Stomach (tissue), 19 donors: ENCODE data around the gene MISFA. TPM values are rescaled to one million over a fixed set of nuclear protein-coding genes. Genes with fewer than 3 reads are reported as not detected.

Source experiments
- DNase-seq, 2 donors: peaks; one replicate each; pipeline versions ENCODE4 v3.0.0 to v3.0.0-alpha.2; 2013 to 2019
- H3K27ac ChIP-seq, 5 donors: fragments of 200-600 bp in 4 of 5; sonication (generic) in 4 of 5; one replicate each; pipeline ENCODE4 v1.5.1; 2013 to 2019; ENCODE audit warnings: mild to moderate bottlenecking in 1 of 5, moderate library complexity in 1 of 5
- H3K27me3 ChIP-seq, 3 donors: fragments of 200-600 bp; sonication (generic); one replicate each; pipeline ENCODE4 v1.5.1; 2017 to 2019; ENCODE audit warnings: mixed run types in 1 of 3
- H3K36me3 ChIP-seq, 4 donors: fragments of 200-600 bp; sonication (generic); 1 replicate in 3 of 4; 2 replicates in 1 of 4; pipeline ENCODE4 v1.5.1; 2016 to 2019
- H3K4me1 ChIP-seq, 4 donors: fragments of 200-600 bp; sonication (generic); one replicate each; pipeline ENCODE4 v1.5.1; 2016 to 2019
- H3K4me3 ChIP-seq, 4 donors: fragments of 200-600 bp; sonication (generic) in 3 of 4; one replicate each; pipeline ENCODE4 v1.5.1; 2016 to 2019; ENCODE audit warnings: mild to moderate bottlenecking in 1 of 4
- H3K9me3 ChIP-seq, 4 donors: fragments of 200-600 bp; sonication (generic); one replicate each; pipeline ENCODE4 v1.5.1; 2016 to 2019
- CTCF ChIP-seq, 7 experiments: fragments of 450-650 bp in 4 of 7; fragments of 200-600 bp in 3 of 7; sonication (generic) in 3 of 7; IDR thresholded peaks; one replicate each; pipeline ENCODE4 v1.5.1; 2016 to 2019; ENCODE audit warnings: antibody characterized with exemption in 7 of 7, control low read depth in 2 of 7, mild to moderate bottlenecking in 1 of 7
- EP300 ChIP-seq: sonication (generic); formaldehyde crosslinking; IDR thresholded peaks from one replicate; pipeline ENCODE4 v1.6.1; 2017; ENCODE audit warnings: antibody characterized with exemption
- POLR2A ChIP-seq, 4 donors: fragments of 450-650 bp; IDR thresholded peaks; one replicate each; pipeline ENCODE4 v1.6.1; 2016; ENCODE audit warnings: antibody characterized with exemption in 4 of 4, control low read depth in 2 of 4, mild to moderate bottlenecking in 1 of 4, moderate library complexity in 1 of 4
- POLR2AphosphoS5 ChIP-seq, 3 donors: sonication (generic); formaldehyde crosslinking; IDR thresholded peaks; one replicate each; pipeline ENCODE4 v1.6.1; 2016; ENCODE audit warnings: antibody characterized with exemption in 3 of 3
- WGBS, 5 donors: extraction: QIAGEN DNeasy Blood & Tissue Kit in 3 of 5; methylation state at CpG; one replicate each; pipeline versions ENCODE4 v1.1.5 to v1.1.7; 2013 to 2018; 5-methylcytosine and 5-hydroxymethylcytosine counted together
- intact Hi-C: fragments of 100-400 bp; cut with DNase I; formaldehyde crosslinking; loops from one replicate; pipeline ENCODE4 v1.15.1; 2023; ENCODE audit warnings: low total_unique reads
- long read RNA-seq, 10 donors: transcript quantifications; one replicate each; lab custom pipeline, GENCODE V29; 2026
- polyA plus RNA-seq, 3 donors: library from polyadenylated mRNA; stranded (reverse); fragments of 200-250 nt; gene quantifications; one replicate each; pipeline ENCODE4 v1.2.3, GENCODE V29; 2013
- total RNA-seq, 5 donors: library from RNA; depleted of rRNA; stranded (reverse); fragments of >200 nt; gene quantifications; one replicate each; pipeline versions ENCODE4 v1.1.0 to v1.2.3, GENCODE V29; 2014 to 2016
- donor health status: healthy with polysubstance abuse.
- donor health status: Bipolar disorder and iron deficiency.
- donor health status: healthy.

The MISFA gene
- total RNA-seq (1 to 10 TPM in 1 of 5 donors, not detected in 4; 1.3 TPM), polyA plus RNA-seq (1 to 10 TPM; 1.3 to 4.6 (median 1.3) TPM)
- long read RNA-seq, donor 1: 0 reads
- long read RNA-seq, donor 2, partial matches to known transcripts: 0 of 1 reads
- long read RNA-seq, donor 2, other reads (novel, unspliced or antisense): 0 of 1 reads
- long read RNA-seq, donor 3: 0 reads
- long read RNA-seq, donor 4: 0 reads
- long read RNA-seq, donor 5: 0 reads
- long read RNA-seq, donor 6, partial matches to known transcripts: 0 of 1 reads
- long read RNA-seq, donor 6, other reads (novel, unspliced or antisense): 0 of 1 reads
- long read RNA-seq, donor 7: 0 reads
- long read RNA-seq, donor 8: 0 reads
- long read RNA-seq, donor 9, partial matches to known transcripts: 16 of 16 reads
- long read RNA-seq, donor 9, other reads (novel, unspliced or antisense): 0 of 16 reads
- long read RNA-seq, donor 10: 0 reads

- Histone ChIP-seq H3K36me3 (peaks cover 11 to 22% (median 15%) of the 10 kb centered on the region in 4 donors), H3K27me3 (no peaks in the 10 kb centered on the region), H3K4me3 (no peak within 1 kb of the TSS), H3K27ac (no peak within 1 kb of the TSS), H3K9me3 (no peaks in the 10 kb centered on the region), H3K4me1 (no peaks in the 10 kb centered on the region)
- intact Hi-C loops: no loop called here
- no peak for DNase-seq
- no peak for TF ChIP-seq POLR2A (IDR thresholded peaks at IDR 0.05)
- TF ChIP-seq POLR2AphosphoS5 (IDR thresholded peaks at IDR 0.05): no peak
- no peak for TF ChIP-seq EP300
- TF ChIP-seq CTCF (IDR thresholded peaks at IDR 0.05): no peak
- WGBS, 5 donors: 81 to 94% (median 86%) methylated on average over 7 of the region's 7 CpGs
Observed at GRCh38 chr11:18599739-18600230, at the start of gene MISFA. MISFA (plus strand) TSS chr11:18599789; CDS start chr11:18599929, 140 bp downstream.

- no peaks in the 10 kb centered on the region for H3K9me3 ChIP-seq
Observed at GRCh38 chr11:18563090-18563730, 36.4 kb upstream of the MISFA start.

GRCh38 chr11:18564149-18564548 is 35.4 kb upstream of the MISFA start:
- no peak for DNase-seq
- H3K4me1 ChIP-seq: no peaks in the 10 kb centered on the region
- intact Hi-C loops: no loop called here
- H3K4me3 ChIP-seq: no peak overlapping the region
- H3K9me3 ChIP-seq: no peaks in the 10 kb centered on the region
- peaks cover 46 to 91% (median 86%) of the 10 kb centered on the region in 4 donors for H3K36me3 ChIP-seq
- no peaks in the 10 kb centered on the region for H3K27me3 ChIP-seq
- no peak overlapping the region for H3K27ac ChIP-seq
- TF ChIP-seq CTCF (IDR thresholded peaks at IDR 0.05): no peak
- TF ChIP-seq POLR2AphosphoS5 (IDR thresholded peaks at IDR 0.05): no peak
- TF ChIP-seq POLR2A (IDR thresholded peaks at IDR 0.05): no peak
- no peak for TF ChIP-seq EP300

More at GRCh38 chr11:18563090-18563730, 36.4 kb upstream of the MISFA start:
- H3K36me3 ChIP-seq: peaks cover 55 to 95% (median 90%) of the 10 kb centered on the region in 4 donors
- TF ChIP-seq POLR2AphosphoS5 (IDR thresholded peaks at IDR 0.05) (no peak), EP300 (no peak), CTCF (IDR thresholded peaks at IDR 0.05) (no peak), POLR2A (IDR thresholded peaks at IDR 0.05) (no peak)
- intact Hi-C loops: no loop called here
- no peak overlapping the region for H3K4me3 ChIP-seq
- no peaks in the 10 kb centered on the region for H3K4me1 ChIP-seq
- no peak for DNase-seq
- no peaks in the 10 kb centered on the region for H3K27me3 ChIP-seq
- no peak overlapping the region for H3K27ac ChIP-seq
- WGBS, 5 donors: 85 to 94% (median 92%) methylated on average over 2 of the region's 2 CpGs

- H3K36me3 ChIP-seq: peaks cover 35 to 95% (median 86%) of the 10 kb centered on the region in 4 donors
- H3K27me3 ChIP-seq: no peaks in the 10 kb centered on the region
- TF ChIP-seq CTCF (IDR thresholded peaks at IDR 0.05) (no peak), POLR2AphosphoS5 (IDR thresholded peaks at IDR 0.05) (no peak)
- no peaks in the 10 kb centered on the region for H3K9me3 ChIP-seq
- no peak overlapping the region for H3K27ac ChIP-seq
- no peak for DNase-seq
- intact Hi-C loops: no loop called here
- H3K4me1 ChIP-seq: no peaks in the 10 kb centered on the region
- no peak overlapping the region for H3K4me3 ChIP-seq
Observed at GRCh38 chr11:18566406-18566805, 33.2 kb upstream of the MISFA start.
